Cardiac muscle cell (in vitro differentiated cells and primary cell): ENCODE results near the gene CIAO2B. TPM values are rescaled to one million over a fixed set of nuclear protein-coding genes. Genes with fewer than 3 reads are reported as not detected.

Experiments used
- DNase-seq, 2 donors: peaks; one replicate each; pipeline versions ENCODE4 v3.0.0 to v3.0.0-alpha.2; 2010 to 2017; ENCODE audit warnings: low read depth in 1 of 2, low spot score in 1 of 2
- H3K27ac ChIP-seq: fragments of 200-600 bp; sonication (generic); 2 replicates; pipeline ENCODE4 v1.5.1; 2016
- H3K27me3 ChIP-seq: fragments of 200-600 bp; sonication (generic); 2 replicates; pipeline ENCODE4 v1.6.0; 2016; ENCODE audit warnings: control low read depth
- H3K36me3 ChIP-seq: fragments of 200-600 bp; sonication (generic); 2 replicates; pipeline ENCODE4 v1.5.1; 2016; ENCODE audit warnings: control low read depth
- H3K4me1 ChIP-seq: fragments of 200-600 bp; sonication (generic); 2 replicates; pipeline ENCODE4 v1.8.1; 2017; ENCODE audit warnings: low read depth, mild to moderate bottlenecking, mixed run types
- H3K4me3 ChIP-seq: fragments of 200-600 bp; sonication (generic); 2 replicates; pipeline ENCODE4 v1.5.1; 2016; ENCODE audit warnings: mild to moderate bottlenecking
- H3K9me3 ChIP-seq: fragments of 200-600 bp; sonication (generic); 2 replicates; pipeline ENCODE4 v1.5.1; 2017; ENCODE audit warnings: low read depth, mild to moderate bottlenecking, control low read depth
- polyA plus RNA-seq: library from polyadenylated mRNA; unstranded; fragments of >200 nt; fragmentation: Nextera tagmentation; extraction: Ambion mirVana; gene quantifications from 2 replicates; pipeline ENCODE4 v1.2.1, GENCODE V29; 2016
- total RNA-seq: library from RNA; depleted of rRNA; stranded (reverse); fragments of >200 nt; gene quantifications from 2 replicates; pipeline ENCODE4 v1.2.3, GENCODE V29; 2016
- TF ChIP-seq, protein P1 (sequence below): IDR thresholded peaks from 2 replicates; pipeline ENCODE4 v1.5.1; 2012; ENCODE audit warnings: low read depth, mild to moderate bottlenecking, low read length

The CIAO2B gene
- total and polyA plus RNA-seq, 2 experiments from 2014 or later: 151 to 194 TPM

DNA sequence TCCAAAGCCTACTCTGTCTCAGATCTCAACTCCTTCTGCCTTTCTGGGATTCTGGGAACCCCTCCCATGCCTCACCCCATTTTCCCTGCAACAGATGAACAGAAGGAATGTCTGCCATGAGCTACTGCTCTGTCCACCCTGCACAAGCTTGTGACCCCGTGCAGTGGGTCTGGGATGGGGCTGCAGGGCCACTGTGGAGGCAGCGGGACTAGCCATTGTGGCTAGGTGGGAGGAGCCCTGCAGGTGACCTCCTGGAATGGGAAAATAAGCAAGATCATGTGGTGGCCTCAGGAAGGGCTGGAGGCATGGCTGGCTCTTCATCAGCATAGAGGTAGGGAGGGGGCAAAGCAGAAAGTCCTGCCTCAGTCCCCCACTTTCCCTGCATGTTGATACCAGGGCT is 40.1 kb downstream of the CIAO2B start:
- H3K4me1 ChIP-seq: peaks cover 16% of the 10 kb centered on the region
- no peak overlapping the region for H3K4me3 ChIP-seq
- no peaks in the 10 kb centered on the region for H3K9me3 ChIP-seq
- no peaks in the 10 kb centered on the region for H3K36me3 ChIP-seq
- no peak overlapping the region for H3K27ac ChIP-seq
- no peak for DNase-seq
- TF ChIP-seq, protein P1, sequence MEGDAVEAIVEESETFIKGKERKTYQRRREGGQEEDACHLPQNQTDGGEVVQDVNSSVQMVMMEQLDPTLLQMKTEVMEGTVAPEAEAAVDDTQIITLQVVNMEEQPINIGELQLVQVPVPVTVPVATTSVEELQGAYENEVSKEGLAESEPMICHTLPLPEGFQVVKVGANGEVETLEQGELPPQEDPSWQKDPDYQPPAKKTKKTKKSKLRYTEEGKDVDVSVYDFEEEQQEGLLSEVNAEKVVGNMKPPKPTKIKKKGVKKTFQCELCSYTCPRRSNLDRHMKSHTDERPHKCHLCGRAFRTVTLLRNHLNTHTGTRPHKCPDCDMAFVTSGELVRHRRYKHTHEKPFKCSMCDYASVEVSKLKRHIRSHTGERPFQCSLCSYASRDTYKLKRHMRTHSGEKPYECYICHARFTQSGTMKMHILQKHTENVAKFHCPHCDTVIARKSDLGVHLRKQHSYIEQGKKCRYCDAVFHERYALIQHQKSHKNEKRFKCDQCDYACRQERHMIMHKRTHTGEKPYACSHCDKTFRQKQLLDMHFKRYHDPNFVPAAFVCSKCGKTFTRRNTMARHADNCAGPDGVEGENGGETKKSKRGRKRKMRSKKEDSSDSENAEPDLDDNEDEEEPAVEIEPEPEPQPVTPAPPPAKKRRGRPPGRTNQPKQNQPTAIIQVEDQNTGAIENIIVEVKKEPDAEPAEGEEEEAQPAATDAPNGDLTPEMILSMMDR: no peak
- no peaks in the 10 kb centered on the region for H3K27me3 ChIP-seq

DNA sequence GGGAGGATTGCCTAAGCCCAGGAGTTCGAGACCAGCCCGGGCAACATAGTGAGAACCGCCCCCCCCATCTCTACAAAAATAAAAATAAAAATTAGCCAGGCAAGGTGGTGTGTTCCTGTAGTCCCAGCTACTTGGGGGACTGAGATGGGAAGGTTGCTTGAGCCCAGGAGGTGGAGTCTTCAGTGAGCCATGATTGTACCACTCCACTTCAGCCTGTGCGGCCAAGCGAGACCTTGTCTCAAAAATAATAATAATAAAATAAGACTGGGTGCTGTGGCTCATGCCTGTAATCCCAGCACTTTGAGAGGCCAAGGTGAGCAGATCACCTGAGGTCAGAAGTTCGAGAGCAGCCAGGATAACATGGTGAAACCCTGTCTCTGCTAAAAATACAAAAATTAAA is 42.4 kb downstream of the CIAO2B start:
- no peak for DNase-seq
- H3K4me3 ChIP-seq: no peak overlapping the region
- TF ChIP-seq, protein P1: no peak
- no peak overlapping the region for H3K27ac ChIP-seq
- H3K36me3 ChIP-seq: peaks cover 1% of the 10 kb centered on the region
- no peaks in the 10 kb centered on the region for H3K9me3 ChIP-seq
- H3K4me1 ChIP-seq: peaks cover 14% of the 10 kb centered on the region
- no peaks in the 10 kb centered on the region for H3K27me3 ChIP-seq

DNA sequence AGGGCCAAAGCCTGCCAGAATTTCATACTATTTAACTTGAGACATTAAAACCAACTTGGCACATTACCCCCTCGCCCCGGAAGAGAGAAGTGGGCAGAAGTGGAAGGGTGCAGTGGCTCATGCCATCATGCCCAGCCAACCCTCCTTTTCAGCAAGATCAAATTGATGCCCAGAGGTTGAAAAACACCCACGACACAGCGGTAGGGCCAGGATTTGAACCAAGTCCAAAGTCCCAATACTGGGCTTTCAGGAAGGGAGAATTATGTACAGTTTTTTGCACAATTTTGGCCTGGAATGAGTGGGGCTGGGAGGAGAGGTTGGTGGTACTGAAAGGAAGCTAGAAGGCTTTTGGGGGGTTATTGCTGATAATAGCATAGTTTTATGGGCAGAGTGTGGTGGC is 42.8 kb downstream of the CIAO2B start:
- Histone ChIP-seq H3K9me3 (no peaks in the 10 kb centered on the region), H3K27ac (no peak overlapping the region), H3K27me3 (no peaks in the 10 kb centered on the region), H3K4me1 (peaks cover 14% of the 10 kb centered on the region), H3K36me3 (peaks cover 5% of the 10 kb centered on the region), H3K4me3 (no peak overlapping the region)
- TF ChIP-seq, protein P1: no peak
- DNase-seq: no peak

DNA sequence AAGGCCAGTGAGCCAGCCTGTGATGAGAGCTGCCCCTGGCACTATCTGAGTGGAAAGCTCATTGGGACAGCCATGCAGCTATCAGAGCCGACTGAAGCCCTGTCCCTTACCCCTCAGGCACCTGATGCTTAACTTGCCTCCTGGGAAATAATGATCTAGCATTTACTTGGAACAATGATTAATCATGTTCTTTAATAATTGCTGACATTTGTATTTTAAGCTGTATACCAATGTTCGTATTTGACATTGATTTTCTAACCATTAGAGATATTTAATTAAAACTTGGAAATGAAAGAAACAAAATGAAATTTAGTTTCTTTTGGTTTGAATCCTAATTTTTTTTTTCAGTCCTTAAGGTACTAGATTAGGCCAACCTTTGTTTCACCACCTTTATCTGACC is 43.4 kb downstream of the CIAO2B start:
- DNase-seq: no peak

DNA sequence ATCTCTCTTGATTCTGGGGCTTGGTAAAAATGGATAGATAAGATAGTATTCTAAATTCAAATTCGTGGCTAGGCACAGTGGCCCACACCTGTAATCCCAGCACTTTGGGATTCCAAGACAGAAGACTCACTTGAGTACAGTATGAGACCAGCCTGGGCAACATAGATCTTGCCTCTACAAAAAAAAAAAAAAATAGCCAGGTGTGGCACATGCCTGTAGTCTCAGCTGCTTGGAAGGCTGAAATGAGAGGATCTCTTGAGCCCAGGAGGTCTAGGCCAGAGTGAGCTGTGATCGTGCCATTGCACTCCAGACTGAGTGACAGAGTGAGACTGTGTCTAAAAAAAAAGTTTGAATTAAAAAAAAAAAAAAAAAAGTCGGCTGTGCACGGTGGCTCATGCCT is 44.6 kb downstream of the CIAO2B start:
- Histone ChIP-seq H3K9me3 (no peaks in the 10 kb centered on the region), H3K36me3 (peaks cover 7% of the 10 kb centered on the region), H3K4me3 (no peak overlapping the region), H3K4me1 (peaks cover 5% of the 10 kb centered on the region), H3K27ac (no peak overlapping the region), H3K27me3 (no peaks in the 10 kb centered on the region)
- TF ChIP-seq, protein P1: no peak
- DNase-seq: no peak

More for the DNA sequence above, 43.4 kb downstream of the CIAO2B start:
- no peak overlapping the region for H3K4me3 ChIP-seq
- H3K27ac ChIP-seq: no peak overlapping the region
- no peaks in the 10 kb centered on the region for H3K9me3 ChIP-seq
- H3K27me3 ChIP-seq: no peaks in the 10 kb centered on the region
- TF ChIP-seq, protein P1: no peak
- peaks cover 10% of the 10 kb centered on the region for H3K4me1 ChIP-seq
- H3K36me3 ChIP-seq: peaks cover 5% of the 10 kb centered on the region
